Stimulated activated CD4-positive, alpha-beta T cell treated with anti-CD3 and anti-CD28 coated beads, Interleukin-12 subunit alpha, Interleukin-12 subunit beta, amount 100 ng/mL, for 48 hours (primary cell): ENCODE results near the gene CACUL1.
"Not testable (repeated sequence)": the region's sequence is repeated elsewhere in the genome, so short reads cannot be mapped to it uniquely, and the experiment has no call there.

ENCODE experiments used
- DNase-seq, 3 donors: peaks; one replicate each; pipeline ENCODE4 v3.0.0-alpha.2; 2020; ENCODE audit warnings: low read depth in 2 of 3, low spot score in 1 of 3

Gene CACUL1

GRCh38 chr10:118754556-118755423 lies at the start of gene CACUL1:
Gene CACUL1 (minus strand): TSS chr10:118754970. CDS start chr10:118754762, 208 bp downstream.
- DNase-seq = peak; percentile 98 to 99 (median 99)

GRCh38 chr10:118804262-118804773 lies 49.5 kb upstream of the CACUL1 start:
- no peak for DNase-seq

GRCh38 chr10:118802126-118802793 lies 47.5 kb upstream of the CACUL1 start:
- no peak for DNase-seq

DNA sequence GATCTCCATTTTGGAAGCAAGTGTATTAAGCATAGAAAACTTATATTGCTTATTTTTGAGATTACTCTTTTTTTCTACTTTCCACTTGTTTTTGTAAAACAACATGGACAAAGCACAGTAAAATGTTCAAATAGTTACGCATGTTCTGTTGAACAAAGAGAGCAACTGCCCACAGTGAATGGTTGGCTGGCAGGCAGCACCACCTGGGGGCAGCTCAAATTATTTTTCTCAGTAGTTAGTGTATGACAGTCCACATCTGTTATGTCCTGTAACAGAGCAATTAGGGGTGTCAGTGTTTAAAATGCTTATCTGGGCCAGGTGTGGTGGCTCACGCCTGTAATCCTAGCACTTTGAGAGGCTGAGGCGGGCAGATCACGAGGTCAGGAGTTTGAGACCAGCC lies 46.1 kb upstream of the CACUL1 start:
- DNase-seq = no peak

GRCh38 chr10:118799777-118800176 lies 45.0 kb upstream of the CACUL1 start:
- DNase-seq = no peak

DNA sequence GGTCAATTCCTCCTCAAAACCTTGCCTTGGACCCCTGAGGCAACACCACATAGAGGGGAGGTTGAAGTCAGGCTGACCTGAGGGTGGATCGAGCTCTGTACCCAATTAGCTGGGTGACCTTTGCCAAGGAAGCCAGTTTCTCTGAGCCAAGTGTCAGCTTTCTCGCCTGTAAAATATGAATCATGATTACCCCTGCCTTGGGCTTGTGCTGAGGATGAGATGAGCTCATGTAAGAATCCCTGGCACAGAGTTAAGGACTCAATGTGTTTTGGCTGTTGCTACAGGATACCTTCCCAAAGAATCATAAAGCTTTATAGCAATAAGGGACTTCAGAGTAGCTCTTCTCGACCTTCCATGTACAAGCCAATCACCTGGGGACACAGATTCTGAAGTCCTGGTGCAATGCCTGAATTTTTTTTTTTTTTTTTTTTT lies 43.5 kb upstream of the CACUL1 start:
- no peak for DNase-seq

- DNase-seq = not testable (repeated sequence)
Measured at GRCh38 chr10:118794971-118795370, 40.2 kb upstream of the CACUL1 start.

GRCh38 chr10:118793545-118793944 lies 38.8 kb upstream of the CACUL1 start:
- DNase-seq = no peak

- no peak for DNase-seq
Measured at GRCh38 chr10:118792526-118792925, 37.8 kb upstream of the CACUL1 start.

DNA sequence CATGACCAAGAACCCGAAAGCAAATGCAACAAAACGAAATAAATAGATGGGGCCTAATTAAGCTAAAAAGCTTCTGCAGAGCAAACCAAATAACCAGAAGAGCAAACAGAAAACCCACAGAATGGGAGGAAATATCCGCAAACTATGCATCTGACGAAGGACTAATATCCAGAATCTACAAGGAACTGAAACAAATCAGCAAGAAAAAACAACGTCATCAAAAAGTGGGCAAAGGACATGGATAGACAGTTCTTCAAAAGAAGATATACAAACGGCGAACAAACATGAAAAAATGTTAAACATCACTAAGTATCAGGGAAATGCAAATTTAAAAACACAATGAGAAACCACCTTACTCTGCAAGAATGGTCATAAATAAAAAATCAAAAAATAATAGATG lies 35.3 kb upstream of the CACUL1 start:
- no peak for DNase-seq

DNA sequence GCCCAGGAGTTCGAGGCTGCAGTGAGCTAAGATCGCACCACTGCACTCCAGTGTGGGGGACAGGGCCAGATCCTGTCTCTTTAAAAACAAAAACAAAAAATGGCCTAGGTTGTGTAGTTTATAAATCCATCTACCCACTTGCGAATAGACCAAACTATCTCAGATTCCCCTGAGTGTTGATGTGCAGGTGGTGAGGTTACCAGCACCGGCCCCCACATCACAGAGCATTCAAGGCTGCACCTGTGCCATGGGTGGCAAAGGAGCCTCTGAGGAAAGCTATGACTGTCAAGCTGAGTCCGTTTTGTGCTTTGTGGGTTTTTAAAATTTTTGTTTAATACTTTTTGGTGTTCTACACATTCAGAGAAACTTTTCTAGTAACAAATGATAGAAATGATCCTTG lies 30.8 kb upstream of the CACUL1 start:
- no peak for DNase-seq

DNA sequence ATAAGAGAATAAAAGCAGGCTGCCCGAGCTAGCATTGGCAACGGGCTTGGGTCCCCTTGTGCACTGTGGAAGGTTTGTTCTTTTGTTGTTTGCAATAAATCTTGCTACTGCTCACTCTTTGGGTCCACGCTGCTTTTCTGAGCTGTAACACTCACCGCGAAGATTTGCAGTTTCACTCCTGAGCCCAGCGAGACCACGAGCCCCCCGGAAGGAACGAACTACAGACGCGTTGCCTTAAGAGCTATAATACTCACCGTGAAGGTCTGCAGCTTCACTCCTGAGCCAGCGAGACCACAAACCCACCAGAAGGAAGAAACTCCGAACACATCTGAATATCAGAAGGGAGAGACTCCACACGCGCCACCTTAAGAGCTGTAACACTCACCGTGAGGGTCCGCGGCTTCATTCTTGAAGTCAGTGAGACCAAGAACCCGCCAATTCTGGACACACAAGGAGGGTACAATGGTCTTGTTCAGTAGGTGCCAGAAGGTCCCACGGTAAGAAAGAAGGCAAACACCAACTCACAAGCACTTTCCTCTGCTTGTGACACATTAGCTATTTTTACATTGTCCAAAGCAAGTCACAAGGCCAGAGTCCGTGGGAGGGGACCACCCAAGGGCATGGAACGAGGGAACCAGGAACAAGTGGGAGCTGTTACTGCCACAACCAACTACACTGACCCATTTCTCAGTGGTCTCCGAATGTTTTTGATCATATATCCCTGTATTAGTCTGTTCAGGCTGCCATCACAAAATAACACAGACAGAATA lies 29.2 kb upstream of the CACUL1 start:
- no peak for DNase-seq

- DNase-seq = not testable (repeated sequence)
Measured at GRCh38 chr10:118782916-118783465, 28.2 kb upstream of the CACUL1 start.

DNA sequence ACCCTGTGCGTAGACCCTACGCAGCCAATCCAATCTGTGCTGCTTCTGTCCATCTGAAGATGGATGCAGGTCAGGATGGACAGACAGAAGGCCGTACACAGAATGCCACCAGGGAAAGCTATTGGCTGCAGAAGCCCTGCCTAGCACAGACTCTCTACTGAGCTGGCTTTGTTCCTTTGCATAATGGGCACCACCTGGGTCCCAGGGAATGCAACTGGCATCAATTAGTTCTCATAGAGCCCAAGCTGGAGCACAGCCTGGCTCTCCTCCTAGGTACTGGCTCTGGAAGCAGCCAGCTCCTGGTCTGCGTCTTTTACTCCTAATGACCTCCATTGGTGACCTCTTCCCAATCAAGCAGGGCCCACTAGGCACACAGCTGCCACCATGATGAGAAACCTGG lies 26.8 kb upstream of the CACUL1 start:
- no peak for DNase-seq

DNA sequence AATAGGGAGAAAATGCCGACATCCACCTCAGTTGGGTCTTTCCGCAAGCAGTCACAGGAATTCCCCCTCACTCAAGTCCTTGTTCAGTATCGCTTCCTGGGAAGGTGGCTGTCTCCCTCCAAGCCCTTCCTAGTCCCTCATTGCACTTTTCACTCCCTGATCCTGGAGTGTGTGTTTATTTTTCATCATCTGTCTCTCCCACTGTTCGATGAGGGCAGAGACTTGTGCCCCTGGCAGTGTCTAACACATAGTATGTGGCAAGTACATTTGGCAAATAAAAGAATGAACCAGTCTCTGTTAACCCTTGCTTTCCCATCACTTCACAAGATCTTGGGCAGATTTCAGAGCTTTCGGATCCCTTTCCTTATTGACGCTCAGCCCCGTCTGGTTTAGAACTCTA lies 24.0 kb upstream of the CACUL1 start:
- DNase-seq = no peak

DNA sequence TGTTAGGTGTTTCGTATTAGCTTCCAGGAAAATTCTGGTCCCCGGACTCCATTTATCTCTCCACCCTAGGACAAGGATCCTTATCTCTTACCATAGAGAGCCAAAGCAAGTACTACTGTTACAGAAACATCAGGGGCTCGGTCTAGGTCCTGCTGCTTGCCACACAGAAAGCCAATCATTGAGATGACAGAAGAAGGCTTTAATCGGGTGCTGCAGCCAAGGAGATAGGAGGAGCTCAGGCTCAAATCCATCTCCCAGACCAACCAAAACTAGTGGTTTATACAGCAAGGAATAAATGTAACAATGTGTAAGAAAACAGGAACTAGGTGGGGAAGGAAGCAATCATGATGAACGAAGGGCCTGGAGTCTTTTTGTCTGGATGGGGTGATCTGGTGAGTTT lies 22.2 kb upstream of the CACUL1 start:
- DNase-seq = no peak

GRCh38 chr10:118776033-118776432 lies 21.3 kb upstream of the CACUL1 start:
- no peak for DNase-seq

DNA sequence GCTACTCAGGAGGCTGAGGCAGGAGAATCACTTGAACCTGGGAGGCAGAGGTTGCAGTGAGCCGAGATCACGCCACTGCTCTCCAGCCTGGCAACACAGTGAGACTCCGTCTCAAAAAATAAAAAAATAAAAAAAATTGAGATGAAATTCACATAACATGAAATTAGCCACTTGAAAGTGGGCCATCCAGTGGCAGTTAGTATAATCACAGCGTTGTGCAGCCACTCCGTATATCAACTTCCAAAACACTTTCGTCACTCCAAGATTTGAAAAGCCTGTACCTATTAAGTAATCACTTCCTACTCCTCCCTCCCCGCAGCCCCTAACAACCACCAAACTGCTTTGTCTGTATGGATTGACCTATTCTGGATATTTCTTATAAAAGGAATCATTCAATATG lies 20.7 kb upstream of the CACUL1 start:
- DNase-seq = no peak

- DNase-seq = no peak
Measured at GRCh38 chr10:118773041-118773440, 18.3 kb upstream of the CACUL1 start.

DNA sequence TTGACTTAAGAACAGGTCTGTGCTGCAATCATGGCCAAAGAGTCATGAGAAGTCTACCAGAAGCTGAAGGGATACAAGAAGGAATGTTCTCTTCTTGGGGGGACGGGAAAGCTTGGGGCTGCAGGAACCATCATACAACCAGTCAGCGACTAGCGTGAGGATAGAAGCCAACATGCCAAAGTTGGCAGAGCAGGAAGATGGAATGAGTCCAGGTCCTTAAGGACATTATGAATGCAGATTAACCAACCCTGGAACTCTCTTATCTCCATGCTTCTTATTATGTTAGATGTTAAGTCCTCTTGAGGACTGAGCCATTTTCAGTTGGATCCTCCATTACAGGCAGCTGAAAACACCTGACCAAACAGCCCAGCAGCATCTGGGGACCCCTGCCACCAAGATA lies 17.2 kb upstream of the CACUL1 start:
- no peak for DNase-seq

- no peak for DNase-seq
Measured at GRCh38 chr10:118769898-118770600, 15.3 kb upstream of the CACUL1 start.
